AG09319 (cell line): ENCODE results near the gene SARM1.

Experiments used
- DNase-seq: peaks from one replicate; pipeline ENCODE4 v3.0.0-alpha.2; 2010; ENCODE audit warnings: low read depth; ENCODE audit errors: extremely low read depth
- TF ChIP-seq, protein P1 (sequence below): IDR thresholded peaks from 2 replicates; pipeline ENCODE4 v1.5.1; 2011; ENCODE audit warnings: low read depth, mild to moderate bottlenecking, inconsistent platforms, low read length, moderate library complexity

Gene SARM1

DNA sequence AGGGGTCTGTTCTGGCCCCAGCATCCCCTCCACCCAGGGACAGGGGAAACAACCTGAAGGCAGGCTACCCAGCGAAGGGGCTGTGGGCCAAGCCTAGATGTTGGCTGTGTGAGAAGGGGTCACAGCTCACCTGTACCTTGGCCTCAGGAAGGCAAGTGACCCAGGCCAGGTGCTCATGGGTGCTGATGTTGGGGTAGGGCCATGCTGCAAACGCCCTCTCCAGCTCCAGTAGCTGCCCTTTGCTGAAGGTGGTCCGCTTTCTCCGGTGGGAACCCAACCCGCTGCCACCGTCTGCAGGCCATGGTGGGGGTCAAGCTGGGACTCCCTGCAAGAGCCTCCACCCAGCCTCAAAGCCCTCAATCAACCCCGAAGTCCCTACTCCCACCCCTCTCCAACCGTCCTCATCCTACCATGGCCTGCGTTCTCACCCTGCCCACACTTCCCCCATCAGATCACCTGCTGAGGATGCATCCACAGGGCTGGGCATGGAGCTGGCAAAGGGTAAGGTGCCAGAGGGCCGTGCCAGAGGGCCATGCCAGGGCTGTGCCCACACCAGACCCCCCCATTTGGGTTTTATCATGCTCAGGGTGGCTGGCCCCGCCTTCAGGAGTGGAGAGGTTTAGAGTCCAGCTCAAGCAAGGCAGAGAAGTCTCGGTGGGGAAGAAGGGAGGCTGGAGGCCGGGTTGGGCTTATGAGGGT, 6.7 kb upstream of the SARM1 start, which contains the start of gene SEBOX:
Gene SEBOX, minus strand, starts transcription at position 535 of the 699 bp plus-strand sequence. Its CDS starts 48 bp downstream, at position 487.
- TF ChIP-seq, protein P1, sequence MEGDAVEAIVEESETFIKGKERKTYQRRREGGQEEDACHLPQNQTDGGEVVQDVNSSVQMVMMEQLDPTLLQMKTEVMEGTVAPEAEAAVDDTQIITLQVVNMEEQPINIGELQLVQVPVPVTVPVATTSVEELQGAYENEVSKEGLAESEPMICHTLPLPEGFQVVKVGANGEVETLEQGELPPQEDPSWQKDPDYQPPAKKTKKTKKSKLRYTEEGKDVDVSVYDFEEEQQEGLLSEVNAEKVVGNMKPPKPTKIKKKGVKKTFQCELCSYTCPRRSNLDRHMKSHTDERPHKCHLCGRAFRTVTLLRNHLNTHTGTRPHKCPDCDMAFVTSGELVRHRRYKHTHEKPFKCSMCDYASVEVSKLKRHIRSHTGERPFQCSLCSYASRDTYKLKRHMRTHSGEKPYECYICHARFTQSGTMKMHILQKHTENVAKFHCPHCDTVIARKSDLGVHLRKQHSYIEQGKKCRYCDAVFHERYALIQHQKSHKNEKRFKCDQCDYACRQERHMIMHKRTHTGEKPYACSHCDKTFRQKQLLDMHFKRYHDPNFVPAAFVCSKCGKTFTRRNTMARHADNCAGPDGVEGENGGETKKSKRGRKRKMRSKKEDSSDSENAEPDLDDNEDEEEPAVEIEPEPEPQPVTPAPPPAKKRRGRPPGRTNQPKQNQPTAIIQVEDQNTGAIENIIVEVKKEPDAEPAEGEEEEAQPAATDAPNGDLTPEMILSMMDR = no peak
- no peak for DNase-seq

DNA sequence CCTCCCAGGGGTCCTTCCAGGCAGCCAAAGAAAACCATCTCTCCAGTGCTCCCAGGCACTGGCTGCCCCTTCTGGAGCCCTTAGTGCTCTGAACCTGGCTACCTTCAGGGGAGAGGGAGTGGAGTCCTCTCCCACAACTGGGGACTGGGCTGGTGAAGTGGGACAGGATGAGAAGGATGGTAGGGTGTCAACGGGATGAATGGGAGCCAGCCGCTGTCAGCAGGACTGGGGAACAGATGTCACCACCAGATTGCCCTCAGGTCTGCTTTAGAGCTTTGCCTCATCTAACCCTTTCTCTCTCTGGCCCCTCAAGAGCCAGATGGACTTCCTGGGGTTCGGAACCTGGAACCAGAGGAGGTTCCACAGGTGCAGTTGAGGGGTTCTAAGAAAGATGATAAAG, 6.0 kb upstream of the SARM1 start:
- no peak for DNase-seq
- TF ChIP-seq, protein P1 = no peak

DNA sequence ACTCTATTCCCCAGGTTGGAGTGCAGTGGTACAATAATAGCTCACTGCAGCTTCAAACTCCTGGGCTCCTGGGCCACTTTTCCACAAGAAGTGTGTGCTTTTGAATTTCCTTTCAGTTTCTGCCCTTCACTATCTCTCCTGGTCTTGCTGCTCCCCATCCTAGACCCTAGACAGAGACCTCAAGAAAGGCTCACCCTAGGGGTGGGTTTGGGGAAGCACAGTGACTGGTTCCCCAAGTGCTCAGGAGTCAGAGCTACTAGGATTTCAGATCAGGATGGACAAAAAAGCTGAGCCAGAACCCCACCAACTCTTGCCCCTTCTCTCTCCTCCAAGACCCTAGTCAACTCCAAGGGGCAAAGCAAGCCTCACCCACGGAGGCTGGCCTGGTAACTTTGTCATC, 4.9 kb upstream of the SARM1 start:
- TF ChIP-seq, protein P1 = no peak

DNA sequence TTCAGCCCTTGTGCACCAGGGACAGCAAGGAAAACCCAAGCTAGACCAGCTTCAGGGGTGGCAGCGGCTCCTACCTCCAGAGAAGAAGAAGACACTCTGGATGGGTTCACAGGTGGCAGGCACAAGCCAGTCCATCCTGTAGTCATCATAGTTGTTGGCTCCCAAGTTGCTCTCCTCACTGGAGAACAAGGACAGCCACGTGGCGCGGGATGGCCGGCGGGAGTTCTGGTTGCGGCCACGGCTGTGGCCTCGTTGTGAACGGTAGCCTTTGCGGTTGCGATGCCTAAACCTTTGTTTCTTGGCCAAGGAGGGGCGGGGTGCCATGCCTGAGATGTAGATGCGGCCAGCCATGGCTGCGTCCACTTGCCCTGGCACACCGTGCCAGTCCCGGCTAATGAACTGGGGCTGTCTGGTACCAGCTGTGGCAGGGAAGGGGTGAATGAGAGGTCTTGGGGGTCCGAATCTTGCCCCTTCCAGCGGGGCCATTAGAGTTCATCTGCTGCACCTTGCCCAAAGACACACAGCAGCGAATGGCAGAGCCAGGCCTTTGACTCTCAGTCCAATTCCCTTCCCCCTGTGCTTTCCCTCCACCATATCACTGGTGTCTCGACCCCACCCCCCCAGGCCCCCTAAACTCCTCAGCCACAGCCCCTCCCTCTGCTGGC, 3.7 kb upstream of the SARM1 start:
- TF ChIP-seq, protein P1 = no peak
- DNase-seq = no peak

More for the DNA sequence above, 4.9 kb upstream of the SARM1 start:
- no peak for DNase-seq

DNA sequence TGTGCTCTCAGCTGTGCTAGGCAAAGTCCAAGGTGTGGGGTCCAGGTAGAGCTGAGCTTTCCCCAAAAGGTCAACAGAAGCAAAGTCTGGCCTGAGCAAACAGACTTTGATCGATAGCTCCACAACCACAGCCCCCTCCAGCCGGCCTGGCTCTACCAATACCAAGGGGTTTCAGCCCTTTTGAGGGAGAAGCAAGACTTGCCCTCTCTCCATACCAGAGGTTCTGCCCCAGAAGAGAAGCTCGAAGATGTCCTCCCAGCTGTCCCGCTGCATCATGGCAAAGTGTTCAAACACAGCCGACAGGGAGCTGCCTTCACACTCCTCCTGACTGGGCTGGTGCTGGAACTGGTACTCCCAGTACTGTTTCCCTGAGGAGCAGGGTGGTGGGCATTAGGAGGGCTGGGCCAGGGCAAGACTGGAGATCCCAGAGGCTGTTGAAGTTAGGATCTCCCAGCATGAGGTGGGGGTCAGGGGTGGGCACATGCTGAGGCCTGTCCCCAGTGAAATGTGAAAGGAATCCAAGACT, 3.1 kb upstream of the SARM1 start:
- no peak for DNase-seq
- TF ChIP-seq, protein P1 = no peak

DNA sequence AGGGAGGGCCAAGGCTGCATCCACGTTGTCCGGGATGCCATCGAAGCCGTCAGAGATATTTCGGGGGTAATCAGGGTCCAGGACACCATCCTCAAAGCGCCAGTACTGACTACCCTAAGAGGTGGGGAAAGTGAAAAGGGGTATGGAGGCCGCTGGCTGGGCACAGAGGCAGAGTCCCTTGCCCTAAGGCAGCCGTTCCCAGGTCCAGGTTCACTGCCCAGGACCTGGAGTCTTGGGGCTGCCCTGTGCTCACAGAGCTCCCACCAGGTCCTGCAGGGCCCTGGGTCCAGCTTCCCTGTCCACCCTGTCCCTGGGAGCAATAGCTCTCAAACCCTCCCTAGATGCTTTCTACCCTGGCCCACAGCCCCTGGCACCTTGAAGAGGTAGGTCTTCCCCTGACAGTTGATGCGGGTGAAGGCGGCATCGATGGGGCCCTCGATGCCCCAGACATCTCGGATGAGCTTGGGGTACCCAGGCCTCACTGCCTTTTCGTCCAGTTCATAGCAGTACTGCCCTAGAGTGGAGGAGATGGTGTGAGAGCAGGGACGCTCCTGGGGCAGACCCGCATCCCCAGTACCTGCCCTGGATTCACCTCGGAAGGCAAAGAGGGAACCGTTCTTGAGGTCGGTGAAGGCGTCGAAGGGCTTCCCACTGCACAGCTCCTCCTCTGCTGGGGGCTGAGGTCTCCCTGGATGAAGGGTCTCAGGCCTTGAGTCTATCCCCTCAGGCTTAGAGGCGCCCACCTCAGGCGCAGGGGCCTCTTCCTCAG, 2.4 kb upstream of the SARM1 start:
- TF ChIP-seq, protein P1 = no peak
- no peak for DNase-seq
